WTC11 (cell line): ENCODE data around the gene GOLGA7B. TPM values are rescaled to one million over a fixed set of nuclear protein-coding genes. Genes with fewer than 3 reads are reported as not detected.

Source experiments
- ATAC-seq: fragments of 200-7000 bp; cut with Tn5 transposase; 2 replicates; pipeline ENCODE4 v1.10.0; 2021; ENCODE audit warnings: mild to moderate bottlenecking, moderate library complexity
- CTCF ChIA-PET: fragments of 300-600 bp; sonication (Branson Sonifier 250); formaldehyde crosslinking; loops from one replicate; lab custom pipeline; 2021; ENCODE audit warnings: antibody characterized with exemption; lab: Charles Lee
- POLR2A ChIA-PET: fragments of 350-600 bp; sonication (Branson Sonifier 250); formaldehyde crosslinking; loops from one replicate; lab custom pipeline; 2021; ENCODE audit warnings: antibody characterized with exemption; lab: Charles Lee
- DNase-seq: peaks from one replicate; pipeline ENCODE4 v3.0.0; 2021; ENCODE audit warnings: low spot score
- H3K27ac Mint-ChIP-seq: 2 replicates; pipeline ENCODE4 v1.8.0; 2021; ENCODE audit warnings: mixed read lengths
- H3K27me3 Mint-ChIP-seq: 2 replicates; pipeline ENCODE4 v1.8.0; 2021; ENCODE audit warnings: low read depth, mild to moderate bottlenecking, moderate library complexity, mixed read lengths
- H3K36me3 Mint-ChIP-seq: 2 replicates; pipeline ENCODE4 v1.8.0; 2021; ENCODE audit warnings: mixed read lengths
- H3K4me1 Mint-ChIP-seq: 2 replicates; pipeline ENCODE4 v1.8.0; 2022; ENCODE audit warnings: mixed read lengths
- H3K4me3 Mint-ChIP-seq: 2 replicates; pipeline ENCODE4 v1.8.0; 2021; ENCODE audit warnings: mild to moderate bottlenecking, moderate library complexity, mixed read lengths
- H3K9me3 Mint-ChIP-seq: 2 replicates; pipeline ENCODE4 v1.8.0; 2021; ENCODE audit warnings: mixed read lengths
- ATF2 ChIP-seq: sonication (generic); formaldehyde crosslinking; IDR thresholded peaks from 2 replicates; pipeline ENCODE4 v1.8.1; 2022; ENCODE audit warnings: low read depth, missing genetic modification reagents, borderline replicate concordance
- ATF6 ChIP-seq: sonication (generic); formaldehyde crosslinking; IDR thresholded peaks from 2 replicates; pipeline ENCODE4 v1.8.1; 2023; ENCODE audit warnings: mild to moderate bottlenecking, missing genetic modification reagents
- CREB1 ChIP-seq: sonication (generic); formaldehyde crosslinking; IDR thresholded peaks from 2 replicates; pipeline ENCODE4 v1.8.0; 2023; ENCODE audit warnings: mild to moderate bottlenecking, missing genetic modification reagents
- CTCF ChIP-seq: fragments of 200-600 bp; IDR thresholded peaks from 2 replicates; pipeline ENCODE4 v1.8.0; 2022; ENCODE audit warnings: antibody characterized with exemption
- ESRRA ChIP-seq: sonication (generic); formaldehyde crosslinking; IDR thresholded peaks from 2 replicates; pipeline ENCODE4 v1.8.1; 2022; ENCODE audit warnings: mild to moderate bottlenecking, missing genetic modification reagents, borderline replicate concordance
- JUN ChIP-seq: sonication (generic); formaldehyde crosslinking; IDR thresholded peaks from 2 replicates; pipeline ENCODE4 v1.8.0; 2023; ENCODE audit warnings: mild to moderate bottlenecking, missing genetic modification reagents
- NFATC4 ChIP-seq: fragments of 250-450 bp; sonication (Bioruptor Pico); IDR thresholded peaks from 2 replicates; pipeline ENCODE4 v1.9.0; 2021; ENCODE audit warnings: mild to moderate bottlenecking
- OVOL2 ChIP-seq: fragments of 250-450 bp; sonication (Bioruptor Pico); IDR thresholded peaks from 2 replicates; pipeline ENCODE4 v1.9.0; 2021; ENCODE audit warnings: mild to moderate bottlenecking, borderline replicate concordance
- PREB ChIP-seq: sonication (generic); formaldehyde crosslinking; IDR thresholded peaks from 2 replicates; pipeline ENCODE4 v1.8.1; 2022; ENCODE audit warnings: mild to moderate bottlenecking, missing genetic modification reagents, moderate library complexity, borderline replicate concordance
- SP1 ChIP-seq: sonication (generic); formaldehyde crosslinking; conservative IDR thresholded peaks from 2 replicates; pipeline ENCODE4 v1.8.1; 2022; ENCODE audit warnings: missing genetic modification reagents
- TEAD1 ChIP-seq: sonication (generic); formaldehyde crosslinking; IDR thresholded peaks from 2 replicates; pipeline ENCODE4 v1.8.0; 2022; ENCODE audit warnings: mild to moderate bottlenecking, missing genetic modification reagents
- ZBTB21 ChIP-seq: sonication (generic); formaldehyde crosslinking; IDR thresholded peaks from 2 replicates; pipeline ENCODE4 v1.8.1; 2023; ENCODE audit warnings: mild to moderate bottlenecking, missing genetic modification reagents, borderline replicate concordance
- ZSCAN18 ChIP-seq: fragments of 250-450 bp; sonication (Bioruptor Pico); IDR thresholded peaks from 2 replicates; pipeline ENCODE4 v2.1.2; 2022; ENCODE audit warnings: mild to moderate bottlenecking, moderate library complexity
- total RNA-seq: library from RNA; stranded (reverse); gene quantifications from 3 replicates; pipeline ENCODE4 v1.2.3, GENCODE V29; 2021
- TF ChIP-seq, protein P1 (sequence below): sonication (generic); formaldehyde crosslinking; IDR thresholded peaks from 2 replicates; pipeline ENCODE4 v1.8.0; 2023; ENCODE audit warnings: missing genetic modification reagents, mild to moderate bottlenecking, borderline replicate concordance
- TF ChIP-seq, protein P2 (sequence below): sonication (generic); formaldehyde crosslinking; IDR thresholded peaks from 2 replicates; pipeline ENCODE4 v1.8.0; 2022; ENCODE audit warnings: missing genetic modification reagents

Gene GOLGA7B
- total RNA-seq, 1 experiment from 2014 or later, result 0.24 TPM

GRCh38 chr10:97854743-97855142 is 5.1 kb downstream of the GOLGA7B start:
- Mint-ChIP-seq H3K27me3 (peaks cover 32% of the 10 kb centered on the region), H3K9me3 (no peaks in the 10 kb centered on the region), H3K4me3 (no peak overlapping the region), H3K36me3 (no peaks in the 10 kb centered on the region), H3K27ac (no peak overlapping the region), H3K4me1 (peaks cover 9% of the 10 kb centered on the region)
- no peak for ATAC-seq
- ChIA-PET POLR2A (no interaction called here), CTCF (no interaction called here)
- TF ChIP-seq JUN, result no peak
- no peak for TF ChIP-seq OVOL2
- no peak for TF ChIP-seq ESRRA (CRISPR knock-in tag)
- TF ChIP-seq SP1, result no peak
- TF ChIP-seq, protein P1, sequence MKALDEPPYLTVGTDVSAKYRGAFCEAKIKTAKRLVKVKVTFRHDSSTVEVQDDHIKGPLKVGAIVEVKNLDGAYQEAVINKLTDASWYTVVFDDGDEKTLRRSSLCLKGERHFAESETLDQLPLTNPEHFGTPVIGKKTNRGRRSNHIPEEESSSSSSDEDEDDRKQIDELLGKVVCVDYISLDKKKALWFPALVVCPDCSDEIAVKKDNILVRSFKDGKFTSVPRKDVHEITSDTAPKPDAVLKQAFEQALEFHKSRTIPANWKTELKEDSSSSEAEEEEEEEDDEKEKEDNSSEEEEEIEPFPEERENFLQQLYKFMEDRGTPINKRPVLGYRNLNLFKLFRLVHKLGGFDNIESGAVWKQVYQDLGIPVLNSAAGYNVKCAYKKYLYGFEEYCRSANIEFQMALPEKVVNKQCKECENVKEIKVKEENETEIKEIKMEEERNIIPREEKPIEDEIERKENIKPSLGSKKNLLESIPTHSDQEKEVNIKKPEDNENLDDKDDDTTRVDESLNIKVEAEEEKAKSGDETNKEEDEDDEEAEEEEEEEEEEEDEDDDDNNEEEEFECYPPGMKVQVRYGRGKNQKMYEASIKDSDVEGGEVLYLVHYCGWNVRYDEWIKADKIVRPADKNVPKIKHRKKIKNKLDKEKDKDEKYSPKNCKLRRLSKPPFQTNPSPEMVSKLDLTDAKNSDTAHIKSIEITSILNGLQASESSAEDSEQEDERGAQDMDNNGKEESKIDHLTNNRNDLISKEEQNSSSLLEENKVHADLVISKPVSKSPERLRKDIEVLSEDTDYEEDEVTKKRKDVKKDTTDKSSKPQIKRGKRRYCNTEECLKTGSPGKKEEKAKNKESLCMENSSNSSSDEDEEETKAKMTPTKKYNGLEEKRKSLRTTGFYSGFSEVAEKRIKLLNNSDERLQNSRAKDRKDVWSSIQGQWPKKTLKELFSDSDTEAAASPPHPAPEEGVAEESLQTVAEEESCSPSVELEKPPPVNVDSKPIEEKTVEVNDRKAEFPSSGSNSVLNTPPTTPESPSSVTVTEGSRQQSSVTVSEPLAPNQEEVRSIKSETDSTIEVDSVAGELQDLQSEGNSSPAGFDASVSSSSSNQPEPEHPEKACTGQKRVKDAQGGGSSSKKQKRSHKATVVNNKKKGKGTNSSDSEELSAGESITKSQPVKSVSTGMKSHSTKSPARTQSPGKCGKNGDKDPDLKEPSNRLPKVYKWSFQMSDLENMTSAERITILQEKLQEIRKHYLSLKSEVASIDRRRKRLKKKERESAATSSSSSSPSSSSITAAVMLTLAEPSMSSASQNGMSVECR (CRISPR knock-in tag), result no peak
- no peak for TF ChIP-seq CTCF
- TF ChIP-seq ATF2 (CRISPR knock-in tag), result no peak
- no peak for TF ChIP-seq TEAD1
- TF ChIP-seq ZBTB21, result no peak
- TF ChIP-seq ZSCAN18, result no peak
- TF ChIP-seq, protein P2, sequence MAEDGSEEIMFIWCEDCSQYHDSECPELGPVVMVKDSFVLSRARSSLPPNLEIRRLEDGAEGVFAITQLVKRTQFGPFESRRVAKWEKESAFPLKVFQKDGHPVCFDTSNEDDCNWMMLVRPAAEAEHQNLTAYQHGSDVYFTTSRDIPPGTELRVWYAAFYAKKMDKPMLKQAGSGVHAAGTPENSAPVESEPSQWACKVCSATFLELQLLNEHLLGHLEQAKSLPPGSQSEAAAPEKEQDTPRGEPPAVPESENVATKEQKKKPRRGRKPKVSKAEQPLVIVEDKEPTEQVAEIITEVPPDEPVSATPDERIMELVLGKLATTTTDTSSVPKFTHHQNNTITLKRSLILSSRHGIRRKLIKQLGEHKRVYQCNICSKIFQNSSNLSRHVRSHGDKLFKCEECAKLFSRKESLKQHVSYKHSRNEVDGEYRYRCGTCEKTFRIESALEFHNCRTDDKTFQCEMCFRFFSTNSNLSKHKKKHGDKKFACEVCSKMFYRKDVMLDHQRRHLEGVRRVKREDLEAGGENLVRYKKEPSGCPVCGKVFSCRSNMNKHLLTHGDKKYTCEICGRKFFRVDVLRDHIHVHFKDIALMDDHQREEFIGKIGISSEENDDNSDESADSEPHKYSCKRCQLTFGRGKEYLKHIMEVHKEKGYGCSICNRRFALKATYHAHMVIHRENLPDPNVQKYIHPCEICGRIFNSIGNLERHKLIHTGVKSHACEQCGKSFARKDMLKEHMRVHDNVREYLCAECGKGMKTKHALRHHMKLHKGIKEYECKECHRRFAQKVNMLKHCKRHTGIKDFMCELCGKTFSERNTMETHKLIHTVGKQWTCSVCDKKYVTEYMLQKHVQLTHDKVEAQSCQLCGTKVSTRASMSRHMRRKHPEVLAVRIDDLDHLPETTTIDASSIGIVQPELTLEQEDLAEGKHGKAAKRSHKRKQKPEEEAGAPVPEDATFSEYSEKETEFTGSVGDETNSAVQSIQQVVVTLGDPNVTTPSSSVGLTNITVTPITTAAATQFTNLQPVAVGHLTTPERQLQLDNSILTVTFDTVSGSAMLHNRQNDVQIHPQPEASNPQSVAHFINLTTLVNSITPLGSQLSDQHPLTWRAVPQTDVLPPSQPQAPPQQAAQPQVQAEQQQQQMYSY (CRISPR knock-in tag), result no peak
- TF ChIP-seq PREB, result no peak
- no peak for TF ChIP-seq NFATC4
- TF ChIP-seq CREB1, result no peak
- no peak for TF ChIP-seq ATF6 (CRISPR knock-in tag)
- DNase-seq, result no peak
